ENCODE data around the gene IGSF21. TPM values are rescaled to one million over a fixed set of nuclear protein-coding genes. Genes with fewer than 3 reads are reported as not detected.

The IGSF21 gene
- total and polyA plus RNA-seq, 2 of the 4 experiments (the other 2 are of a cell fraction), result not detected

- no peak overlapping the region for H3K14ac ChIP-seq (replicated peaks; ENCODE audit: low read depth, low read length)
- H3K9me1 ChIP-seq (ENCODE audit: insufficient read depth, low read length), result no peaks in the 10 kb centered on the region
- no peaks in the 10 kb centered on the region for H3K4me1 ChIP-seq (ENCODE audit: control insufficient read depth, insufficient read depth, low read length)
- H4K20me1 ChIP-seq (ENCODE audit: insufficient read depth, low read length), result no peaks in the 10 kb centered on the region
- no peak overlapping the region for H3K56ac ChIP-seq (ENCODE audit: extremely low read depth, insufficient read depth, low read length)
- H3K23ac ChIP-seq (ENCODE audit: low read depth, low read length), result no peak overlapping the region
- intact Hi-C loops (cut with micrococcal nuclease), result no loop called here
- 0% methylated on average over 2 of the region's 7 CpGs; no CpG with 5 or more reads in 1 of the 2 experiments for WGBS, 2 experiments (ENCODE audit: extremely low coverage in 2 of 2, insufficient read length in 1 of 2)
- no peaks in the 10 kb centered on the region for H3K9me3 ChIP-seq (ENCODE audit: control insufficient read depth, insufficient read depth, low read length)
- no TSS peak for BruUV-seq (replicated peaks)
- H4K5ac ChIP-seq (ENCODE audit: low read depth, low read length), result no peak overlapping the region
- H4K8ac ChIP-seq (ENCODE audit: low read depth in 2 of 2, low read length in 2 of 2), result no peak overlapping the region
- H2BK15ac ChIP-seq (ENCODE audit: low read depth, low read length), result no peak overlapping the region
- TF ChIP-seq POLR2A (IDR thresholded peaks at IDR 0.05; ENCODE audit: low read depth, low read length), result no peak
- no peak for TF ChIP-seq USF2 (IDR thresholded peaks at IDR 0.05; ENCODE audit: low read depth, low read length)
- TF ChIP-seq MXI1 (IDR thresholded peaks at IDR 0.05; ENCODE audit: borderline replicate concordance, low read depth, low read length), result no peak
- no peak for TF ChIP-seq CEBPB (IDR thresholded peaks at IDR 0.05; ENCODE audit: low read depth, low read length)
- H3K79me1 ChIP-seq (ENCODE audit: low read depth in 1 of 2, low read length in 2 of 2), result no peaks in the 10 kb centered on the region
- in situ Hi-C loops (cut with MboI; ENCODE audit: low sequenced_read_pairs), result no loop called here
- H3K27me3 ChIP-seq (ENCODE audit: control insufficient read depth, insufficient read depth, low read length), result no peaks in the 10 kb centered on the region
- H4K91ac ChIP-seq (ENCODE audit: insufficient read depth, low read depth, low read length), result no peak overlapping the region
- no peak overlapping the region for H3K18ac ChIP-seq (ENCODE audit: low read depth, low read length)
- CTCF ChIA-PET, result no interaction called here
- H2BK20ac ChIP-seq (ENCODE audit: low read depth, low read length), result no peak overlapping the region
- no peak overlapping the region for H2AFZ ChIP-seq (replicated peaks; ENCODE audit: low read length, poor library complexity)
- no peak overlapping the region for H2AK5ac ChIP-seq (ENCODE audit: low read depth, low read length)
- no peak overlapping the region for H2BK120ac ChIP-seq (ENCODE audit: low read depth, low read length)
- no peak overlapping the region for H3K4me2 ChIP-seq (ENCODE audit: low read depth, low read length)
- H3K4me3 ChIP-seq (ENCODE audit: insufficient read depth, low read depth, low read length), result no peak overlapping the region
- H3K9ac ChIP-seq (ENCODE audit: low read depth, low read length), result no peak overlapping the region
- ATAC-seq (ENCODE audit: low read depth), result no peak
- no peaks in the 10 kb centered on the region for H3K36me3 ChIP-seq (ENCODE audit: control insufficient read depth, insufficient read depth, low read length)
- POLR2A ChIA-PET (ENCODE audit: unreplicated experiment), result no interaction called here
- H3K27ac ChIP-seq (ENCODE audit: insufficient read depth, low read length), result no peak overlapping the region
- dilution Hi-C loops (cut with HindIII; ENCODE audit: low sequenced_read_pairs, unreplicated experiment), result no loop called here
- no peak overlapping the region for H2BK5ac ChIP-seq (ENCODE audit: low read depth, low read length, poor library complexity, severe bottlenecking)
- no peak for DNase-seq
- H2AK9ac ChIP-seq (replicated peaks; ENCODE audit: low read depth, low read length, poor library complexity), result no peak overlapping the region
- no peak overlapping the region for H3K4ac ChIP-seq (ENCODE audit: low read depth, low read length)
These were observed 97.7 kb downstream of the IGSF21 start for GRCh38 chr1:18205319-18205718.

Measured in IMR-90 (cell line).